Thyroid gland (tissue), 4 donors: ENCODE measurements around the gene ADCY3. TPM values are rescaled to one million over a fixed set of nuclear protein-coding genes. Genes with fewer than 3 reads are reported as not detected.

ENCODE experiments used
- DNase-seq, 2 donors: peaks; one replicate each; pipeline ENCODE4 v3.0.0-alpha.2; 2019
- H3K27ac ChIP-seq, 3 donors: fragments of 200-600 bp; sonication (generic); 1 replicate in 2 of 3; 2 replicates in 1 of 3; pipeline ENCODE4 v1.5.1; 2016 to 2019; ENCODE audit warnings: mild to moderate bottlenecking in 1 of 3, moderate library complexity in 1 of 3
- H3K27me3 ChIP-seq: fragments of 200-600 bp; sonication (generic); one replicate; pipeline ENCODE4 v1.5.1; 2019
- H3K36me3 ChIP-seq, 2 donors: fragments of 200-600 bp; sonication (generic); one replicate each; pipeline ENCODE4 v1.5.1; 2016 to 2019
- H3K4me1 ChIP-seq, 2 donors: fragments of 200-600 bp; sonication (generic); one replicate each; pipeline ENCODE4 v1.5.1; 2017 to 2019
- H3K4me3 ChIP-seq, 3 donors: fragments of 200-600 bp; sonication (generic); replicated peaks in 1 of 3; 1 replicate in 2 of 3; 2 replicates in 1 of 3; pipeline ENCODE4 v1.5.1; 2016; ENCODE audit warnings: mild to moderate bottlenecking in 1 of 3
- H3K9me3 ChIP-seq: fragments of 200-600 bp; sonication (generic); one replicate; pipeline ENCODE4 v1.5.1; 2017
- CTCF ChIP-seq, 6 experiments: fragments of 200-600 bp in 3 of 6; fragments of 450-650 bp in 3 of 6; sonication (generic) in 3 of 6; IDR thresholded peaks; one replicate each; pipeline ENCODE4 v1.5.1; 2016 to 2019; ENCODE audit warnings: antibody characterized with exemption in 6 of 6, mild to moderate bottlenecking in 2 of 6, inconsistent platforms in 1 of 6, moderate library complexity in 1 of 6
- POLR2A ChIP-seq, 2 donors: fragments of 450-650 bp; IDR thresholded peaks; one replicate each; pipeline ENCODE4 v1.6.1; 2017; ENCODE audit warnings: antibody characterized with exemption in 2 of 2, mild to moderate bottlenecking in 2 of 2, moderate library complexity in 1 of 2
- WGBS, 2 donors: methylation state at CpG; one replicate each; pipeline ENCODE4 v1.1.5; 2017; 5-methylcytosine and 5-hydroxymethylcytosine counted together
- intact Hi-C: fragments of 100-400 bp; cut with DNase I; formaldehyde crosslinking; loops from one replicate; pipeline ENCODE4 v1.15.1; 2023
- total RNA-seq, 4 donors: library from RNA; depleted of rRNA; stranded (reverse); fragments of >200 nt; gene quantifications; one replicate each; pipeline ENCODE4 v1.2.3, GENCODE V29; 2016

ADCY3 gene
- total RNA-seq, 4 donors from 2014 or later, result 17.5 to 38.7 (median 29.2) TPM

GRCh38 chr2:24919037-24919505 is 966 bp downstream of the ADCY3 start:
- intact Hi-C loops, result no loop called here
- WGBS, 2 donors, result 60 to 73% methylated on average over 12 to 13 of the region's 13 CpGs
- Histone ChIP-seq H3K36me3 (no peaks in the 10 kb centered on the region), H3K4me1 (no peaks in the 10 kb centered on the region), H3K27me3 (no peaks in the 10 kb centered on the region), H3K4me3 (peak overlapping the region in 2 of 3 donors; percentile 42 to 59), H3K9me3 (no peaks in the 10 kb centered on the region), H3K27ac (peak overlapping the region in 2 of 3 donors; percentile 3 to 44)
- TF ChIP-seq CTCF (IDR thresholded peaks at IDR 0.05) (no peak), POLR2A (IDR thresholded peaks at IDR 0.05) (no peak)
- DNase-seq, result no peak

GRCh38 chr2:24918326-24919036 is 1.6 kb downstream of the ADCY3 start:
- Histone ChIP-seq H3K36me3 (no peaks in the 10 kb centered on the region), H3K4me3 (peak overlapping the region in 1 of 3 donors; percentile 59), H3K27me3 (no peaks in the 10 kb centered on the region), H3K4me1 (no peaks in the 10 kb centered on the region), H3K9me3 (no peaks in the 10 kb centered on the region), H3K27ac (peak overlapping the region in 2 of 3 donors; percentile 3 to 44)
- 84 to 88% methylated on average over 39 to 40 of the region's 42 CpGs for WGBS, 2 donors
- no peak for TF ChIP-seq CTCF (IDR thresholded peaks at IDR 0.05)
- no peak for TF ChIP-seq POLR2A (IDR thresholded peaks at IDR 0.05)
- DNase-seq, result no peak
- intact Hi-C loops, result no loop called here

GRCh38 chr2:24917731-24918325 is 2.2 kb downstream of the ADCY3 start:
- peak overlapping the region in 1 of 3 donors; percentile 44 for H3K27ac ChIP-seq
- no peaks in the 10 kb centered on the region for H3K36me3 ChIP-seq
- H3K9me3 ChIP-seq, result no peaks in the 10 kb centered on the region
- TF ChIP-seq CTCF (IDR thresholded peaks at IDR 0.05) (no peak), POLR2A (IDR thresholded peaks at IDR 0.05) (no peak)
- WGBS, 2 donors, result 89 to 97% methylated on average over 11 to 12 of the region's 12 CpGs
- no peaks in the 10 kb centered on the region for H3K27me3 ChIP-seq
- H3K4me1 ChIP-seq, result no peaks in the 10 kb centered on the region
- intact Hi-C loops, result no loop called here
- peak overlapping the region in 1 of 3 donors; percentile 59 for H3K4me3 ChIP-seq
- DNase-seq, result no peak

- Histone ChIP-seq H3K36me3 (no peaks in the 10 kb centered on the region), H3K4me3 (no peak overlapping the region), H3K4me1 (no peaks in the 10 kb centered on the region), H3K27ac (peak overlapping the region in 2 of 3 donors; percentile 1 to 18), H3K27me3 (no peaks in the 10 kb centered on the region), H3K9me3 (no peaks in the 10 kb centered on the region)
- TF ChIP-seq POLR2A (IDR thresholded peaks at IDR 0.05) (no peak), CTCF (IDR thresholded peaks at IDR 0.05) (no peak)
- 85 to 87% methylated on average over 5 to 6 of the region's 7 CpGs for WGBS, 2 donors
- intact Hi-C loops, result no loop called here
- DNase-seq, result no peak
These were observed 3.0 kb downstream of the ADCY3 start for GRCh38 chr2:24917086-24917485.

DNA sequence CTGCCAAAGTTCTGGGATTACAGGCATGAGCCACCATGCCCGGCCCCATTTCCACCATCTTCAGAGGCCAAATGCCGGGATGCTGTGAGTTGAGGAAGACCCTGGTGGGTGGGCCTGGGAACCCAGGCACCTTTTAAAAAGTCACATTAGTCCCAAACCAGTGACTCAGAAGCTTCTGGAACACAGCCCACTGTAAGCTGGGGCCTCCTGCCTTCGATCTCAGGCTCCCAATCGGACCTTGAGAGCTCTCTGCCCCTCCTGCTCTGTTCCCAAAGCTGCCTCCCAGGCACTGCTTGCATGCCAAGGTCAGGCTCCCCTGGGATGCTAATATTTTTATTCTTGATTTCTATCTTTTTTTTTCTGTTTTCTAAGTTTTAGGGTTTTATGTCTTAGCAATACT is 4.2 kb downstream of the ADCY3 start:
- H3K9me3 ChIP-seq, result no peaks in the 10 kb centered on the region
- intact Hi-C loops, result no loop called here
- no peak overlapping the region for H3K4me3 ChIP-seq
- TF ChIP-seq POLR2A (IDR thresholded peaks at IDR 0.05) (no peak), CTCF (IDR thresholded peaks at IDR 0.05) (no peak)
- no peaks in the 10 kb centered on the region for H3K36me3 ChIP-seq
- peak overlapping the region in 1 of 3 donors; percentile 12 for H3K27ac ChIP-seq
- no peak for DNase-seq
- no peaks in the 10 kb centered on the region for H3K4me1 ChIP-seq
- no peaks in the 10 kb centered on the region for H3K27me3 ChIP-seq
- 80 to 86% methylated on average over 4 of the region's 4 CpGs for WGBS, 2 donors
